ENCODE results near the gene CHRM1.

CHRM1 gene

DNA sequence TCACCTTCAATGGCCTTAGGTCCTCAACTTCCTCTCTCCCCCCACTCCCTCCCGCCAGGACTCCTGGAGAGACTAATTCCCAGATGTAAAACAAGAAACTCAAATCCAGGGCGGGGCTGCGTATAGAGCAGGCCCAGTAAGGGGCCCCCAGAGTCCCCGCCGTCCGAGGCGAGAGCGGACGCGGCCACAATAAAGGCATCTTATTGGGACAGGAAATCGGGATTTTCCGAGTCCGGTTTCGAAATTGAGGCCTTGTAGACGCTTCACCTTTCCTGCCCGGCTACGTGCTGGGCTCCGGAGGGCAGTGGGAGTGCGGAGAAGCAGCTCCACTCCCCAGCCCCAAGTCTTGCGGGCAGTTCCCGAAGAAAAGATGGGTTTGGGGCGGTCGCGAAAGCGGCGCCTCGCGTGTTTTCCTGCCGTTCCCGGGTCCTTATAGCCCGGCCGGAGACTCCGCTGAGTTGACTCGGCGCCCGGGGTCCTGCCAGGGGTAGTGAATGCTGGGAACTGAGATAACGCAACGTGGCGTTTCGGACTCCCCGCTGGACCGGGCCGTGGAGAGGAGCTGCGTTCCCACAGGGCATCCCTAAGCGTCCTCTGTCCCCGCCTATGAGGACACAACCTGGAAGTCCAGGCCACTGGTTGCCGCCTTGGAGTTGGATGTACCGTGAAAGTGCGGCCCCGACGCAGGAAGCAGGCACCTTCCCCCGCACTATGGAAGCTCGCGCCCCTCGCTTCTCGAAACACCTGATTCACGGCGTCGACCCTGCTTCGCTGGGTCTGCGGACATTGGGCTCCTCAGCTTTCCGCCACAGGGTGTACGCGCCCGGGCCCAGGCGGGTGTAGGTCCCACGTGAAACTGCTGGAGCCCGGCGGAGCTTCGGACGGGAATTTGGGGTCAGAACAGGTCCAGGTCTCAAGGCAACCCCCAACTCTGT lies 4.8 kb upstream of the CHRM1 start:
- H4K91ac ChIP-seq (ENCODE audit: low read length): no peak overlapping the region
- peak overlapping the region; percentile 47 for H2AFZ ChIP-seq (ENCODE audit: low read depth, low read length)
- H3K14ac ChIP-seq (ENCODE audit: low read length in 2 of 2): no peak overlapping the region
- no peak overlapping the region for H3K4ac ChIP-seq (ENCODE audit: low read depth in 1 of 2, low read length in 2 of 2)
- peak overlapping the region; percentile 41 for H3K9ac ChIP-seq (ENCODE audit: low read length)
- WGBS: 1% methylated on average over 71 of the region's 71 CpGs
- no peak overlapping the region for H4K8ac ChIP-seq (ENCODE audit: low read length)
- H3K27ac ChIP-seq (ENCODE audit: low read length, poor library complexity, severe bottlenecking): no peak overlapping the region
- no peaks in the 10 kb centered on the region for H3K79me1 ChIP-seq (replicated peaks; ENCODE audit: low read length, poor library complexity, severe bottlenecking)
- no peak overlapping the region for H2BK12ac ChIP-seq (ENCODE audit: low read length in 2 of 2)
- H3K36me3 ChIP-seq (ENCODE audit: control insufficient read depth in 1 of 2, insufficient read depth in 2 of 2, low read depth in 1 of 2, low read length in 2 of 2): no peaks in the 10 kb centered on the region
- no peak overlapping the region for H2AK5ac ChIP-seq (ENCODE audit: low read length, severe bottlenecking)
- peak overlapping the region in 1 of 2 experiments; percentile 63 for H3K23ac ChIP-seq (ENCODE audit: low read length in 2 of 2)
- no peak overlapping the region for H2BK5ac ChIP-seq (ENCODE audit: low read depth, low read length, poor library complexity, severe bottlenecking)
- H3K4me3 ChIP-seq (ENCODE audit: insufficient read depth in 1 of 2, low read depth in 1 of 2, low read length in 2 of 2): peak overlapping the region; percentile 8 to 67
- peaks cover 29% of the 10 kb centered on the region for H3K4me1 ChIP-seq (ENCODE audit: control insufficient read depth, insufficient read depth, low read depth, low read length)
- H2BK120ac ChIP-seq (ENCODE audit: low read depth, low read length): no peak overlapping the region
- DNase-seq: peak; percentile 42
- H3K27me3 ChIP-seq (ENCODE audit: control insufficient read depth in 1 of 2, insufficient read depth in 1 of 2, low read length in 2 of 2): peaks cover 85 to 94% of the 10 kb centered on the region in 2 experiments
- H2BK15ac ChIP-seq (ENCODE audit: low read depth, poor library complexity, severe bottlenecking): no peak overlapping the region
- H3K9me3 ChIP-seq (ENCODE audit: control insufficient read depth, low read length): no peaks in the 10 kb centered on the region
- peak overlapping the region; percentile 78 for H3K4me2 ChIP-seq (ENCODE audit: low read length, poor library complexity, severe bottlenecking)
- H3K18ac ChIP-seq (ENCODE audit: low read depth in 1 of 2, low read length in 2 of 2): no peak overlapping the region

DNA sequence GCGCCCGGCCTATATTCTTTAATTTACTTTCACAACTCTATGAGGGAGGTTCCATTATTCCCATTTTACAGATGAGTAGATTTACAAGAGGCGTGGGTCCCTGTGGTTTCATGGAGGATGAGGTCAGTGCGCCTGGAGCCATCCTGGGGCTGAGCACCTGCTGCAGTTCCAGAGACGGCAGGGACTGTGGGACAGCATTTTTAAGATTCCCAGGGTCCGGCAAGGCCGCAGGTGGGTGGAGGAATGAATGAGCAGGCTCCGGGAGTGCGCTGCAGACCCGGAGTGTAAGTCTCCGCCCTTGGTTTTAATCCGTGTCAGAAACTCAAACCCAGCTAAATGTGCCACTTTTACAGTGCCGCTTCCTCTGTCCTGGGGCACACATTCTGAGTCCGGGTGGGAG lies 4.1 kb upstream of the CHRM1 start:
- Histone ChIP-seq H2BK120ac (ENCODE audit: low read depth, low read length) (no peak overlapping the region), H4K91ac (ENCODE audit: low read length) (no peak overlapping the region), H3K4ac (ENCODE audit: low read depth in 1 of 2, low read length in 2 of 2) (no peak overlapping the region), H3K4me3 (ENCODE audit: insufficient read depth in 1 of 2, low read depth in 1 of 2, low read length in 2 of 2) (no peak overlapping the region), H3K9me3 (ENCODE audit: control insufficient read depth, low read length) (no peaks in the 10 kb centered on the region), H3K27me3 (ENCODE audit: control insufficient read depth in 1 of 2, insufficient read depth in 1 of 2, low read length in 2 of 2) (peaks cover 92 to 97% of the 10 kb centered on the region in 2 experiments), H2BK5ac (ENCODE audit: low read depth, low read length, poor library complexity, severe bottlenecking) (no peak overlapping the region), H3K18ac (ENCODE audit: low read depth in 1 of 2, low read length in 2 of 2) (no peak overlapping the region), H2BK15ac (ENCODE audit: low read depth, poor library complexity, severe bottlenecking) (no peak overlapping the region), H3K79me1 (replicated peaks; ENCODE audit: low read length, poor library complexity, severe bottlenecking) (no peaks in the 10 kb centered on the region), H3K23ac (ENCODE audit: low read length in 2 of 2) (no peak overlapping the region), H2AK5ac (ENCODE audit: low read length, severe bottlenecking) (no peak overlapping the region), H3K14ac (ENCODE audit: low read length in 2 of 2) (no peak overlapping the region), H2BK12ac (ENCODE audit: low read length in 2 of 2) (no peak overlapping the region), H4K8ac (ENCODE audit: low read length) (no peak overlapping the region), H3K36me3 (ENCODE audit: control insufficient read depth in 1 of 2, insufficient read depth in 2 of 2, low read depth in 1 of 2, low read length in 2 of 2) (no peaks in the 10 kb centered on the region), H3K9ac (ENCODE audit: low read length) (no peak overlapping the region), H3K4me1 (ENCODE audit: control insufficient read depth, insufficient read depth, low read depth, low read length) (peaks cover 29% of the 10 kb centered on the region), H3K4me2 (ENCODE audit: low read length, poor library complexity, severe bottlenecking) (peak overlapping the region; percentile 78), H2AFZ (ENCODE audit: low read depth, low read length) (no peak overlapping the region), H3K27ac (ENCODE audit: low read length, poor library complexity, severe bottlenecking) (no peak overlapping the region)
- 6% methylated on average over 12 of the region's 14 CpGs for WGBS
- DNase-seq: no peak

DNA sequence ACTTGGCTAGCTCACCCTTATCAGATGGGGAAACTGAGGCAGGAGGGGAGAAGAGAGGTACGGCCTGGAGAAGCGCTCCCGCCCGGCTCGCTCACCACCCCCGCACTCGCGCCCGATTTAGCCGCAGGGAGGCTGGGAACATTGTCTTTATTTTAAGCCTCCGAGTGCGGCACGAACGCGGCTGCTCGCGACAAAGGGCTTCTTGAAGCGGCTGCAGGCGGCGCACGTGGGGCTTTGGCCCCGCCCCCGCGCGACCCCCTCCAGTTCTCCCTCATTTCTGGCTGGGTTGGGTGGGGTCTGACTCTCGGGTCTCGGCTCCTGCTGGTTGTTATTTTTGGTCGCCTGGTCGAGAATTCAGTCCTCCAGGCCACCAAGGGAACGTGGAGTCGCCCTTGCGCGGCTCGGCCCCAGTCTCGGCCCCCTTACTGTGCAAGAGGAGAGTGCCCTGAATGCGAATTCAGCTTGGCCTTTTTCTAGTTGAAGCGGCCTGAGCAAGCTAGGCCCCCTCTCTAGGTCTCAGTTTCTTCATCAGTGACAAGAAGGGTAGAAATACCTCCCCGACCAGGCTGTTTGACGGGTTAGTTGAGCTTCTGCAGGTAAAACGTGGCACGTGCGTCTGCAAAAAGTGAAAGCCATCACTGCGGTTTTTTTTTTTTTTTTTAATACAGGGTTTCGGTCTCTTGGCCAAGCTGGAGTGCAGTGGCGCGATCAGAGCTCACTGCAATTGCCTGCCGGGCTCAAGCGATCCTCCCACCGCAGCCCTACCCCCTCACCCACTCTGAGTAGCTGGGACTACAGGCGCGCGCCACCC lies 2.6 kb upstream of the CHRM1 start:
- no peak overlapping the region for H3K4ac ChIP-seq (ENCODE audit: low read depth in 1 of 2, low read length in 2 of 2)
- no peak overlapping the region for H2BK12ac ChIP-seq (ENCODE audit: low read length in 2 of 2)
- no peak overlapping the region for H3K14ac ChIP-seq (ENCODE audit: low read length in 2 of 2)
- H3K4me1 ChIP-seq (ENCODE audit: control insufficient read depth, insufficient read depth, low read depth, low read length): peaks cover 29% of the 10 kb centered on the region
- peak overlapping the region; percentile 30 for H4K8ac ChIP-seq (ENCODE audit: low read length)
- H3K23ac ChIP-seq (ENCODE audit: low read length in 2 of 2): peak overlapping the region; percentile 56 to 70
- H2AFZ ChIP-seq (ENCODE audit: low read depth, low read length): no peak overlapping the region
- peaks cover 89 to 96% of the 10 kb centered on the region in 2 experiments for H3K27me3 ChIP-seq (ENCODE audit: control insufficient read depth in 1 of 2, insufficient read depth in 1 of 2, low read length in 2 of 2)
- H2AK5ac ChIP-seq (ENCODE audit: low read length, severe bottlenecking): no peak overlapping the region
- H3K9ac ChIP-seq (ENCODE audit: low read length): no peak overlapping the region
- no peak overlapping the region for H2BK15ac ChIP-seq (ENCODE audit: low read depth, poor library complexity, severe bottlenecking)
- no peaks in the 10 kb centered on the region for H3K9me3 ChIP-seq (ENCODE audit: control insufficient read depth, low read length)
- no peaks in the 10 kb centered on the region for H3K36me3 ChIP-seq (ENCODE audit: control insufficient read depth in 1 of 2, insufficient read depth in 2 of 2, low read depth in 1 of 2, low read length in 2 of 2)
- H3K4me3 ChIP-seq (ENCODE audit: insufficient read depth in 1 of 2, low read depth in 1 of 2, low read length in 2 of 2): peak overlapping the region in 1 of 2 experiments; percentile 59
- 5% methylated on average over 49 of the region's 52 CpGs for WGBS
- no peak overlapping the region for H2BK120ac ChIP-seq (ENCODE audit: low read depth, low read length)
- H3K18ac ChIP-seq (ENCODE audit: low read depth in 1 of 2, low read length in 2 of 2): no peak overlapping the region
- no peak overlapping the region for H3K4me2 ChIP-seq (ENCODE audit: low read length, poor library complexity, severe bottlenecking)
- no peaks in the 10 kb centered on the region for H3K79me1 ChIP-seq (replicated peaks; ENCODE audit: low read length, poor library complexity, severe bottlenecking)
- H2BK5ac ChIP-seq (ENCODE audit: low read depth, low read length, poor library complexity, severe bottlenecking): no peak overlapping the region
- H4K91ac ChIP-seq (ENCODE audit: low read length): no peak overlapping the region
- H3K27ac ChIP-seq (ENCODE audit: low read length, poor library complexity, severe bottlenecking): no peak overlapping the region
- DNase-seq: no peak

Data from mesenchymal stem cell (in vitro differentiated cells and primary cell).